ENCODE results near the gene SCGB1D2. TPM values are rescaled to one million over a fixed set of nuclear protein-coding genes. Genes with fewer than 3 reads are reported as not detected.

The SCGB1D2 gene
- total and polyA plus RNA-seq, 2 of the 4 experiments (the other 2 are of a cell fraction): not detected

DNA sequence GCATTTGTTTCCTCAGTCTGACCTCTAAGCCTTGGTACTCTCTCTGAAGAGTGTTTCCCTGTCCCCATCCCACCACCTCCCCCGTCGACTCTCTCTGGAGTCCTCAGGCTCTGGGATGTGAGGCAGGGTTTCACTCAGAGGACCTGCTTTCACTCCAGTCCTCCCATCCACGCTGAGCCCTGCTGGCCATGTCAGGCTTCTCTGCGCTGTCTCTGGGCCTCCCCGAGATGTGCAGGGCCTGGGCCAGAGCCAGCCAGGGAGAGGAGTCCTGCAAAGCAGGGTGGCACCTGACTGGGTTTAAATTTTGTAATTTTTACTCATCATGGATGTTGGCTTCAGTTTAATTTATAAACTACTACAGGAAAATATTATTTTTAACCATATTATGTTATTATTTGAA, 31.2 kb downstream of the SCGB1D2 start:
- H3K4me3 ChIP-seq (ENCODE audit: insufficient read depth, low read depth, low read length): no peak overlapping the region
- no CpG with 5 or more reads among the region's 5 CpGs for WGBS, 2 experiments (ENCODE audit: extremely low coverage in 2 of 2, insufficient read length in 1 of 2)
- no peak overlapping the region for H3K9ac ChIP-seq (ENCODE audit: low read depth, low read length)
- H4K20me1 ChIP-seq (ENCODE audit: insufficient read depth, low read length): no peaks in the 10 kb centered on the region
- no peak overlapping the region for H4K8ac ChIP-seq (ENCODE audit: low read depth in 2 of 2, low read length in 2 of 2)
- ChIA-PET POLR2A (ENCODE audit: unreplicated experiment) (no interaction called here), CTCF (interaction anchor here (0.5 kb wide), 1 partner anchor 93 kb away, joined by 3 read pairs; no protein-coding TSS in a partner anchor)
- H2BK5ac ChIP-seq (ENCODE audit: low read depth, low read length, poor library complexity, severe bottlenecking): no peak overlapping the region
- H2BK120ac ChIP-seq (ENCODE audit: low read depth, low read length): no peak overlapping the region
- no peaks in the 10 kb centered on the region for H3K9me3 ChIP-seq (ENCODE audit: control insufficient read depth, insufficient read depth, low read length)
- no peaks in the 10 kb centered on the region for H3K4me1 ChIP-seq (ENCODE audit: control insufficient read depth, insufficient read depth, low read length)
- no peak overlapping the region for H3K56ac ChIP-seq (ENCODE audit: extremely low read depth, insufficient read depth, low read length)
- H2AFZ ChIP-seq (replicated peaks; ENCODE audit: low read length, poor library complexity): no peak overlapping the region
- no TSS peak for BruUV-seq (replicated peaks)
- DNase-seq: no peak
- no peak overlapping the region for H3K27ac ChIP-seq (ENCODE audit: insufficient read depth, low read length)
- H3K36me3 ChIP-seq (ENCODE audit: control insufficient read depth, insufficient read depth, low read length): no peaks in the 10 kb centered on the region
- no peak overlapping the region for H2BK15ac ChIP-seq (ENCODE audit: low read depth, low read length)
- no peak overlapping the region for H3K4ac ChIP-seq (ENCODE audit: low read depth, low read length)
- H4K5ac ChIP-seq (ENCODE audit: low read depth, low read length): no peak overlapping the region
- H2AK9ac ChIP-seq (replicated peaks; ENCODE audit: low read depth, low read length, poor library complexity): no peak overlapping the region
- no peaks in the 10 kb centered on the region for H3K9me1 ChIP-seq (ENCODE audit: insufficient read depth, low read length)
- H3K4me2 ChIP-seq (ENCODE audit: low read depth, low read length): no peak overlapping the region
- no peaks in the 10 kb centered on the region for H3K79me1 ChIP-seq (ENCODE audit: low read depth in 1 of 2, low read length in 2 of 2)
- no peak overlapping the region for H3K18ac ChIP-seq (ENCODE audit: low read depth, low read length)
- H2BK20ac ChIP-seq (ENCODE audit: low read depth, low read length): no peak overlapping the region
- H2AK5ac ChIP-seq (ENCODE audit: low read depth, low read length): no peak overlapping the region
- TF ChIP-seq POLR2A (IDR thresholded peaks at IDR 0.05; ENCODE audit: low read depth, low read length) (no peak), FOS (IDR thresholded peaks at IDR 0.05; ENCODE audit: low read depth, low read length) (no peak), SMC3 (IDR thresholded peaks at IDR 0.05; ENCODE audit: low read depth, low read length) (no peak), NFE2L2 (IDR thresholded peaks at IDR 0.05; ENCODE audit: low read depth, low read length) (no peak)
- TF ChIP-seq, protein P1, sequence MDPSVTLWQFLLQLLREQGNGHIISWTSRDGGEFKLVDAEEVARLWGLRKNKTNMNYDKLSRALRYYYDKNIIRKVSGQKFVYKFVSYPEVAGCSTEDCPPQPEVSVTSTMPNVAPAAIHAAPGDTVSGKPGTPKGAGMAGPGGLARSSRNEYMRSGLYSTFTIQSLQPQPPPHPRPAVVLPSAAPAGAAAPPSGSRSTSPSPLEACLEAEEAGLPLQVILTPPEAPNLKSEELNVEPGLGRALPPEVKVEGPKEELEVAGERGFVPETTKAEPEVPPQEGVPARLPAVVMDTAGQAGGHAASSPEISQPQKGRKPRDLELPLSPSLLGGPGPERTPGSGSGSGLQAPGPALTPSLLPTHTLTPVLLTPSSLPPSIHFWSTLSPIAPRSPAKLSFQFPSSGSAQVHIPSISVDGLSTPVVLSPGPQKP (IDR thresholded peaks at IDR 0.05; ENCODE audit: borderline replicate concordance, low read depth, low read length): no peak
- TF ChIP-seq, protein P2, sequence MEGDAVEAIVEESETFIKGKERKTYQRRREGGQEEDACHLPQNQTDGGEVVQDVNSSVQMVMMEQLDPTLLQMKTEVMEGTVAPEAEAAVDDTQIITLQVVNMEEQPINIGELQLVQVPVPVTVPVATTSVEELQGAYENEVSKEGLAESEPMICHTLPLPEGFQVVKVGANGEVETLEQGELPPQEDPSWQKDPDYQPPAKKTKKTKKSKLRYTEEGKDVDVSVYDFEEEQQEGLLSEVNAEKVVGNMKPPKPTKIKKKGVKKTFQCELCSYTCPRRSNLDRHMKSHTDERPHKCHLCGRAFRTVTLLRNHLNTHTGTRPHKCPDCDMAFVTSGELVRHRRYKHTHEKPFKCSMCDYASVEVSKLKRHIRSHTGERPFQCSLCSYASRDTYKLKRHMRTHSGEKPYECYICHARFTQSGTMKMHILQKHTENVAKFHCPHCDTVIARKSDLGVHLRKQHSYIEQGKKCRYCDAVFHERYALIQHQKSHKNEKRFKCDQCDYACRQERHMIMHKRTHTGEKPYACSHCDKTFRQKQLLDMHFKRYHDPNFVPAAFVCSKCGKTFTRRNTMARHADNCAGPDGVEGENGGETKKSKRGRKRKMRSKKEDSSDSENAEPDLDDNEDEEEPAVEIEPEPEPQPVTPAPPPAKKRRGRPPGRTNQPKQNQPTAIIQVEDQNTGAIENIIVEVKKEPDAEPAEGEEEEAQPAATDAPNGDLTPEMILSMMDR (conservative IDR thresholded peaks at IDR 0.05; ENCODE audit: low read depth, low read length): no peak
- H3K14ac ChIP-seq (replicated peaks; ENCODE audit: low read depth, low read length): no peak overlapping the region
- intact Hi-C loops (cut with micrococcal nuclease): no loop called here
- H3K27me3 ChIP-seq (ENCODE audit: control insufficient read depth, insufficient read depth, low read length): peaks cover 2% of the 10 kb centered on the region; the same call in 1 of the 2 replicates
- ATAC-seq (ENCODE audit: low read depth): no peak
- dilution Hi-C loops (cut with HindIII; ENCODE audit: low sequenced_read_pairs, unreplicated experiment): no loop called here
- no peak overlapping the region for H3K23ac ChIP-seq (ENCODE audit: low read depth, low read length)
- no peak overlapping the region for H4K91ac ChIP-seq (ENCODE audit: insufficient read depth, low read depth, low read length)
- in situ Hi-C loops (cut with MboI; ENCODE audit: low sequenced_read_pairs): no loop called here

Data from IMR-90 (cell line).